Measurements from ENCODE around the gene CD151. TPM values are rescaled to one million over a fixed set of nuclear protein-coding genes. Genes with fewer than 3 reads are reported as not detected.
A peak's percentile ranks its signal among the peaks of the same experiment; 100 is the strongest.

Gene CD151
- total RNA-seq, 1 donor from 2014 or later, result 108 TPM

DNA sequence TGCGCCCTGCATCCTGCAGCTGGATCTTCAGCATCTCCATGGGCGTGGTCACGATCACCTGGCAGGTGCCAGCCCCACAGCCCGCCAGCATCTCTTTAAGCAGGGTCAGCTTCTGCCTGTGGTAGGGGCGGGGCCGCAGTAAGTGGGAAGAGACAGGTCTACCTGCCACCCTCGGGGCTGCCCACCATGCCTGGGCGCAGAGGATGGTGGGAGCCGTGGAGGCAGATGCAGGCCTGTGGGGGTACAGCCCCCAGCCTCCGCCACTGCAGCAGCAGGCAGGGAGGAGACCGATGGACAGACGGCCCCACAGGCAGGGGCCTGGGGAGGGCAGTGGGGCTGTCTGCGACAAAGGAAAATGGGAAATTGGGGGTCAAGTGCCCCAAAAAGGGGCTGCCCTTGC lies 39.9 kb upstream of the CD151 start:
- H3K27ac Mint-ChIP-seq (ENCODE audit: unreplicated experiment), result no peak overlapping the region
- H3K4me1 Mint-ChIP-seq, result peaks cover 15% of the 10 kb centered on the region
- H3K27me3 Mint-ChIP-seq (ENCODE audit: low read depth), result no peaks in the 10 kb centered on the region
- TF ChIP-seq, protein P1, sequence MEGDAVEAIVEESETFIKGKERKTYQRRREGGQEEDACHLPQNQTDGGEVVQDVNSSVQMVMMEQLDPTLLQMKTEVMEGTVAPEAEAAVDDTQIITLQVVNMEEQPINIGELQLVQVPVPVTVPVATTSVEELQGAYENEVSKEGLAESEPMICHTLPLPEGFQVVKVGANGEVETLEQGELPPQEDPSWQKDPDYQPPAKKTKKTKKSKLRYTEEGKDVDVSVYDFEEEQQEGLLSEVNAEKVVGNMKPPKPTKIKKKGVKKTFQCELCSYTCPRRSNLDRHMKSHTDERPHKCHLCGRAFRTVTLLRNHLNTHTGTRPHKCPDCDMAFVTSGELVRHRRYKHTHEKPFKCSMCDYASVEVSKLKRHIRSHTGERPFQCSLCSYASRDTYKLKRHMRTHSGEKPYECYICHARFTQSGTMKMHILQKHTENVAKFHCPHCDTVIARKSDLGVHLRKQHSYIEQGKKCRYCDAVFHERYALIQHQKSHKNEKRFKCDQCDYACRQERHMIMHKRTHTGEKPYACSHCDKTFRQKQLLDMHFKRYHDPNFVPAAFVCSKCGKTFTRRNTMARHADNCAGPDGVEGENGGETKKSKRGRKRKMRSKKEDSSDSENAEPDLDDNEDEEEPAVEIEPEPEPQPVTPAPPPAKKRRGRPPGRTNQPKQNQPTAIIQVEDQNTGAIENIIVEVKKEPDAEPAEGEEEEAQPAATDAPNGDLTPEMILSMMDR (conservative IDR thresholded peaks at IDR 0.05), result no peak
- no peak overlapping the region for H3K4me3 Mint-ChIP-seq
- H3K36me3 Mint-ChIP-seq (ENCODE audit: low read depth), result no peaks in the 10 kb centered on the region
- DNase-seq (ENCODE audit: low read depth, low spot score), result no peak
- H3K9me3 Mint-ChIP-seq, result no peaks in the 10 kb centered on the region

DNA sequence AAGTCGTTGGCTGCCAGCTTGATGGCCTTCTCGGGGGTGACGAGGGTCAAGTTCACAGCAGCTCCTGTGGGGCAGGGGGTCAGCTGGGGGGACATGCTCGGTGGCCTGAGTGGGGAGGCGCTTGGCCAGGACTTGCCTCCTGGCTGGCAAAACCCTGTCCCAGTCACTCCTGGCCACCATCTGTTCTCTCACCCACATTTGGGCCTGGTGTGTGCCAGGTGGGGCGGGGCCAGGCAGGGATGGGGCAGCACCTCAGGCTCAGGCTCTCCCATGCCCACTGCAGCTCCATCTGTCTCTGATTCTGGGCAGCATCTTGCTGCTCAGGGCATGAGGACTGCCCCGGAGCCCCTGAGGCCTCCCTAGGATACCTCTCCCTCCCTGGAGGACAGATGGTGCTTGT lies 39.2 kb upstream of the CD151 start:
- H3K9me3 Mint-ChIP-seq, result no peaks in the 10 kb centered on the region

DNA sequence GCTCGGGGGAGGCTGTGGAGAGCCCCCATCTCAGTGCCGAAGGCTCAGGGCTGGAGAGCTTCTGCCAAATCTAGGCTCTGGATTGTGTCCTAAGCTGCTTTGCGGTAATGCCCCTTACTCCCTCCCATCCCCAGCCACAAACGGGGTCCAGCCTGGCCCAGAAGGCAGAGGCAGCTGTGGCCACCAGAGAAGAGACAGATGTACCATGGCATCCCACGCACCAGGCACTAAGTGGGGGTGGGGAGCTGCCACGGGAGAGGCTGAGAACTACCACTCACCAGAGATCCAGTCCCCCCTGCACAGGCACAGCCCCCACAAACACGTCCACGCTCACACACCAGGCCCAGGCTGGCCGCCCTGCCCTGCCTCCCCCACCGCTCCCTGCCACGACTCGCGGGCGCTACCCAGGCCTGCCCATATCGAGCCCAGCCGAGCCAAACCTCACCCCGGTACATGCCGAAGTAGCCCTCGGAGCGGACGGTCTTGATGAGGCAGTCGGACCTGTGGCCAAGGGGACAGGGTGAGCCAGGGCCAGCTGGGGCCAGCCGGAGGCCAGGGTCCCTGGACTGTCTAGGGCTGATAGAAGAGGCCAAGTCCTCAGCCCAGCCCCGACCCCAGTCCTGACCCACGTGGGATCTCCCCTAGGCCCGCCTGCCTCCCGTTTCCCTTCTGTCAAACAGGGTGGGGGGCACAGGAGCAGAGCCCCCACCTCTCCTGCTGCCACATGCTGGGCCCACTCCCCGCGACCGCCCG lies 38.6 kb upstream of the CD151 start:
- DNase-seq (ENCODE audit: low read depth, low spot score), result no peak
- Mint-ChIP-seq H3K4me1 (peaks cover 15% of the 10 kb centered on the region), H3K4me3 (peak overlapping the region; percentile 66), H3K9me3 (no peaks in the 10 kb centered on the region), H3K27ac (ENCODE audit: unreplicated experiment) (no peak overlapping the region), H3K27me3 (ENCODE audit: low read depth) (no peaks in the 10 kb centered on the region), H3K36me3 (ENCODE audit: low read depth) (no peaks in the 10 kb centered on the region)
- TF ChIP-seq, protein P1 (conservative IDR thresholded peaks at IDR 0.05), result no peak

More for the DNA sequence above, 39.2 kb upstream of the CD151 start:
- TF ChIP-seq, protein P1 (conservative IDR thresholded peaks at IDR 0.05), result no peak
- Mint-ChIP-seq H3K27me3 (ENCODE audit: low read depth) (no peaks in the 10 kb centered on the region), H3K4me1 (peaks cover 15% of the 10 kb centered on the region), H3K4me3 (peak overlapping the region; percentile 66), H3K27ac (ENCODE audit: unreplicated experiment) (no peak overlapping the region), H3K36me3 (ENCODE audit: low read depth) (no peaks in the 10 kb centered on the region)
- no peak for DNase-seq (ENCODE audit: low read depth, low spot score)

DNA sequence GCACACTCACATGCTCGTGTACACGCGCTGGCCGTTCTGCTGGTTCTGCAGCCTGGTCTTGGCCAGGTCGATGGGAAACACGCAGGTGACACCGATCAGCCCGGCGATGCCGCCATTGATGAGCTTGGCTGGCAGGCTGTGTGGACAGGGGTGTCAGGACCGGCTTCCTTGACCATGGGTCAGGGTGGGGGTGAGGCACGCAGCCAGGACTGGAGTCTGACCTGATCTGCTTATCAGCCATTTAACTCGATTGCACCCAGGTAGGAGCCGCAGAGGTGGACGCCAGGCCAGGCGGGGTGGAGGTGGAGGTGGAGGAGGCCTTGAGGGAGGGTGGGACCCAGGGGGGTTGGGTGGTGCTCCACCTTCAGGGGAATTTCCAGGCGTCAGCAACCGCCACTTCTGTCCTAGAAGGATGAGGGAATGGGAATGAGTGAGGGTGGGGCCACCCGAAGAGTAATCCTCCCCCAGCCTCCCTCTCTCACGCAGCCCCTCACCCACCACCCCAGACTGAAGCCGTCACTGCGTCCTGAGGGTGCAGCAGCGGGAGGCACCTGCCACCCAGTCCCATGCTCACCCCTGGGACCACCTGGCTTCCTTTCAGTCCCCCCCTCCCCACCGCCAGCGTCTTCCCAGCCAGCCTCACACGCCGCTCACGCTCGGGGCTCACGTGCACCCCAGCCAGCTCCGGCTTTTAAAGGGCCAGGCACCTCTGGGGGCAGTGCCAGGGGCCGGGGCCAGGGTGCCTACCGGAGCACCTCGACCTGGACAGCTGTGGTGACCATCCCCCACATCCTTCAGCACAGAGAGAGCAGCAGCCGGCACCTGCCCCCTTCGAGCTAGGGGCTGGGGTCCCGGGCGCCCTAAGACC lies 37.8 kb upstream of the CD151 start:
- no peaks in the 10 kb centered on the region for H3K9me3 Mint-ChIP-seq
- TF ChIP-seq, protein P1 (conservative IDR thresholded peaks at IDR 0.05), result no peak
- H3K27me3 Mint-ChIP-seq (ENCODE audit: low read depth), result no peaks in the 10 kb centered on the region
- peak overlapping the region; percentile 78 for H3K4me3 Mint-ChIP-seq
- peaks cover 15% of the 10 kb centered on the region for H3K4me1 Mint-ChIP-seq
- DNase-seq (ENCODE audit: low read depth, low spot score), result no peak
- no peaks in the 10 kb centered on the region for H3K36me3 Mint-ChIP-seq (ENCODE audit: low read depth)
- peak overlapping the region; percentile 43 for H3K27ac Mint-ChIP-seq (ENCODE audit: unreplicated experiment)

DNA sequence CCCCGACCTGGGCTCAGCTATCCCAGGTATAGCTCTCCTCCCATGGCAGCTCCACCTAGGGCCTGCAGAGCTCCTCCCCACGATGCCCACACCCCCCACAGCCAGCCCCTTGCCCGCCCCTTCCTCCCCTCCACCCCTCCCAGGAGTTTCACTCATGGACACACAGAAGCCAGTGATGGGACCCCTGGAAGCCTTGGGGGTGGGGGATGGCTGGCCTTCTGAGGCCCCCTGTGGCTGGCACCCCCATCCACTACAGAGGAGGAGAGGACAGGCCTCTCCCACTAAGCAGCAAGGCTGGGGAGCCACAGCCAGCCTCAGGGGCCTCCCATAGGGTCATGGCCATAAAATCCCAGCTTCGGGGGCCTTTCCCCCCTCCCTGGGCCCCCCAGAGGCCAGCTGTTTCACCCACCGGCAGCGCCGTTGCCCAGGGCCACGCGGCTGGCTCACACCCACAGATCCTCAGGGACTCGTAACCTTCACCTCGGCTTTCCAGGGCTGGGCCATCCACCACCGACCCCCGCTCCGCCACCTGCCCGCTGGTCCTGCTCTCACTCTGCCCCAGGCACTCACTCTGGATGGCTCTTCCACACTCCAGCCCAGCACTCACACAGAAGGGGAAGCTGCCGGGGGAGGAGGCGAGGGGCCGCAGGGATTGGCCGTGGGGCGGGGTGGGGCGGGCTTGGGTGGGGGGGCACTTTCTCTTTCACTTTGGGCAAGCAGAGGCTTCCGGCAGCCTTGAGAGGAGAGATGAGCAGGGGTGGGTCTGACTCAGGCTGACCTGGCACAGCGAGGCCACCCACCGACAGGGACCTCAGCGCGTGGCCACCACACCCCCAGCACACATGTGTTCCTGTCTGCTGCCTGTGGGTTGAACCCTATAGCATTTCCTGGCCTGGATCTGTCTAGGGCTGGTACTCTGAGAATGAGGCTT lies 36.9 kb upstream of the CD151 start:
- DNase-seq (ENCODE audit: low read depth, low spot score), result no peak
- H3K4me1 Mint-ChIP-seq, result peaks cover 15% of the 10 kb centered on the region
- H3K27ac Mint-ChIP-seq (ENCODE audit: unreplicated experiment), result no peak overlapping the region
- H3K4me3 Mint-ChIP-seq, result peak overlapping the region; percentile 98
- no peaks in the 10 kb centered on the region for H3K27me3 Mint-ChIP-seq (ENCODE audit: low read depth)
- TF ChIP-seq, protein P1 (conservative IDR thresholded peaks at IDR 0.05), result no peak
- no peaks in the 10 kb centered on the region for H3K9me3 Mint-ChIP-seq
- H3K36me3 Mint-ChIP-seq (ENCODE audit: low read depth), result no peaks in the 10 kb centered on the region

All from neural crest cell (in vitro differentiated cells).